HG03439 (cell line): ENCODE results near the gene DCK.
"Not testable (repeated sequence)": the region's sequence is repeated elsewhere in the genome, so short reads cannot be mapped to it uniquely, and the experiment has no call there.

Experiments
- ATAC-seq: cut with Tn5 transposase; IDR thresholded peaks from one replicate; pipeline ENCODE4 v1.9.1; 2021; ENCODE audit warnings: mild to moderate bottlenecking, moderate library complexity; ENCODE audit not compliant: unreplicated experiment

DCK gene

DNA sequence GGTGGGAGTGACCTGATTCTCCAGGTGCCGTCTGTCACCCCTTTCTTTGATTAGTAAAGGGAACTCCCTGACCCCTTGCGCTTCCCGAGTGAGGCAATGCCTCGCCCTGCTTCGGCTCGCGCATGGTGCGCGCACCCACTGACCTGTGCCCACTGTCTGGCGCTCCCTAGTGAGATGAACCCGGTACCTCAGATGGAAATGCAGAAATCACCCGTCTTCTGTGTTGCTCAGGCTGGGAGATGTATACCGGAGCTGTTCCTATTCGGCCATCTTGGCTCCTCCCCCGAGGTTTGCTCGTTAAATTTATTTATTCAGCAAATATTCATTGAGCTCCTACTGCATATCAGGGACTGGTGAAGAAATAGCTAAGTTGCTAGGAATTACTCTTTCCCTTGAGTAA lies 66.1 kb downstream of the DCK start:
- not testable (repeated sequence) for ATAC-seq

DNA sequence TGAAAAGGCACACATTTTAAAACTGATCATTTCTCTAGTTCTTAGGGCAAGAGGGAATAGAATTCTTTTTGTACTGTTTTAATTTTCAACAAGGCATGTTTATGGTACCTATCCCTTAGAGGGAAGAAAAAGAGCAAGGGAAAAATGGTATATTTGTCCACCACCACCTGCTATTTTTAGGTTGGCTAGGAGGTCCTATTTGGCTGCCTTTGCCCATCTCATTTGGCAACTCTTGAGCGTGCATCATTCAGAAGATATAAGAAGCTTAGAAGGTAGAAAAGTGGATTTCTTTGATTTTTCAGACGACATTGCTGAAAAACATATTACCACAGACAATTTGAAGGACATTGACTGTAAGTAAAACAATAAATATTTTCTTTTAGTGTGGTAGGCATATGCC lies 69.0 kb downstream of the DCK start:
- ATAC-seq = no peak

DNA sequence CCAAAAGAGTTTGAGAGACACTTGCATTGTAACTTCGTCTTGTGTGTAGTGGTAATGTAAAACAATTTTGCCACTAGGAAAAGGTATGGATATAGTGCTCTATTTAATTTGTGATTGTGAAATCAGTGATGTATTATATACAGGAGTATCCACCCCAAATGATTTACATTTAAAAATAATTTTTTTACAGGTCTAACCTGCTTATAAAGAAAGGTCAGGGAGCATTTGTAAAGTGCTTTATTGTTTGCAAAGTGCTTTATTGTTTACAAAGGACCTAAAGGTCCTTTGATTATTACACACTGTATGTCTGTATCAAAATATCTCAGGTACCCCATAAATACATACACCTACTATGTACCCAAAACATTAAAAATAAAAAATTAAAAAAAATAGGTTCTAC lies 70.3 kb downstream of the DCK start:
- no peak for ATAC-seq

DNA sequence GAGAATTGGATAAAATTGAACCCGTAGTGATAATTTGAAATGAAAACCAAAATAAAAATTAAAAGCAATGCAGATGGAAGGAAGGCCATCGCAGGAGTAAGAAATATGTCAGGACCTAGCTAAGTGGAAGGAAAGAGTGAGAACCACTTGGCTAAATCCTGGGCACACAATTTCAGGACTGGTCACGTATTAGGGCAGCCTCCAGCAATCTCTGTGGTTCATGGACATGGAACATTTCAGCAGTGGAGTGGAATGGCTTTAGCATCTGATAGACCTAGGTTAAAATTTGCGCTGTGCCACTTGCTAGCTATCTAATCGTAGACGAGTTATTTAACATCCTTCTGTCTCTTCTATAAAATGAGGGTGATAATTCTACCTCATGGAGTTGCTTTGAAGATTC lies 71.1 kb downstream of the DCK start:
- no peak for ATAC-seq

DNA sequence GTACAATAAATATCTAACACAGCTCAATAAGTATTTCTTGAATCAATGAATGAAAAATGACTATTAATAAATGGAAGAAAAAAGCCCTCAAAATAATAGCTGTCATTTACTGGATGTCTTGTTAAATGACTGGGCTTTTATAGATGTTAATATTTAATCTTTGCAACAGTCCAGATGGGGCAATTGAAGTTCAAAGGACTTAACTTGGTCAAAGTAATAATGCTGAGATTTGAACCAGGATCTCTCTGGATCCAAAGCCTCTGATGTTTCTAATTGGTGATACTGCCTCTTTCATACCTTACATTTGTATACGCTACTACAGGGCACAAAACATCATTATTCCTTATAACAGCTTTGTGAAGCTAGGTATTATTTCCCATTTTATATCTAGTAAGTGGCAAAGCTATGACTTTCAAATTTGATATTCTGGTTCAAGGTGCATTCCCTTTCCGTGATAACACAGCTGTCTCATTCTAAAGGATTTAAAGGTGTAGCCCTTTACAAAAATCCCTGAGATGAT lies 72.6 kb downstream of the DCK start:
- no peak for ATAC-seq

DNA sequence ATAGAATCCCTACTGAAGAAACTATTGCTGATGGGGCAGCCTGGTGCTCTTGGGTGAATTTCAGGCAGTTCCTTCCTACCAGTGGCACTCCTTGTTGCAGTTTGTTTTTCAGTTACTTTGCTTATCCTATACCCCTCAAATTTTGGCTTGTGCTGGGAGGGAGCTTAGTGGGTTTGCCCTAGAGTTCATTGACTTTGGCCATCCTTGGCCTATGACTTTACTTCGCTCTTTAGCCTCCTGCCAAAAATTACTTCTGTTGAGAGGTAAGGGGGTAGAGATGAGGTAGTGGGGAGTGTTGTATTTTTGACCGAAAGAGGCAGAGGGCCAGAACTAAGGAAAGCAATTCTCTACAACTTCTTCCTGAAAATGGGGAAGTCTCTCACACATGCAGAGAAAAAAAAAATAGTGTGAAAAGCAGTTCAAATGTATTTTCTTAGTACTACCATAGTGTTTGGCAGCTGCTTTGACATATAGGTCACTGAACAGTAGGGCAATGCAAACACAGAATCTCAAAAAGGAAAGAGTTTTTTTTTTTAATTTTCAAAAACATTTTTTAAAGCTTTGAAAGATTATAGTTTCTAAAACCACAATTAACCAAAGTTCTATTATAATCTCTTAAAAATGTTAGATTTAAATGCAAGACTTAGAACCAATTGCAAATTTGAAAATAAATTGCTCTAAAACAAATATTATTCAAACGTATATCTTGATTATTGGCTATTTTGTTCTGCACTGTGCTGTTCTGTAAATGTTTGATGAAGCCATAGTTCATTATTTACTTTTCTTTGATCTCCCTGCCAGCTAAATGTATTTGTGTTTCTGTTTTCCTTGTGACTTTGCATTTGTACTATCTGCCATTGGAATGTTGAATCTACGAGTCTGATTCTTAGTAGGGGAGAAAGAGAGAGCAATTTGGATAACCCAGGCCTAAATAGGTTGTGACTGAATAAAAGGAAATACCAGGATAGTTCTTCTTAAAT lies 73.6 kb downstream of the DCK start:
- no peak for ATAC-seq

DNA sequence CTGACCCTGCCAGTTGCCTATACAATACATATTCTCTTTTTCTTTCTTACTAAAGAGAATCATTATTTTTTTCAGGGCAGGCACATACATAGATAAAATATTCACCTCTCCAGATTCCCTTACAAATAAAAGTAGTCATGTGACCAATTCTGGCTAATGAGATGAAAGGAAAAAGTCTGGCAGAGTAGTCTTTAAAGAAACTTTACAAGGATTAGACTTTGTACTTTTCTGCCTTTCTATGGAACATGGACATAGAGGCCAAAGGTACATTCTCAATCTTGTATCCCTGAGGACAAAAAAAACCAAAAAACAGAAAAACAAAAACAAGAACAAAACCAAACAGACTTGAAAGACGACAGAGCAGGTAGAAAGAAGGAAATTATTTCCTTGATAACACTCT lies 75.6 kb downstream of the DCK start:
- no peak for ATAC-seq

DNA sequence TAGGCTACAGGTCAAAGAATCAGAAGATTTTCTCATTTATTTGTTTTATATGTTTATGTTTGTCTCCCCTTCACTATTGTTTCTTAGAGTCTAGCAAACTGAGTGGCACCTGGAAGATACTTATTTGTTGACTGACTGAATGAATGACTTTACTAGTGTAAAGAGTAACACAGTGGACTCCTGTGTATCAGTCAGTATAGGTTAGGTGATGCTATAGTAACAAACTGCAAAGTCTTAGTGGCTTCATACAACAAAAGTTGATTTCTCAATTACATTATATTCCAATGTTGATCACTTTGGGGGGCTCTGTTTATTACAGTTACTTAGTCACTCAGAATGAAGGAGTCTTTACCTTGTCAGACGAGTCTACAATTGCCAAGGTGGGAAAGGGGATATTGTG lies 76.6 kb downstream of the DCK start:
- no peak for ATAC-seq

DNA sequence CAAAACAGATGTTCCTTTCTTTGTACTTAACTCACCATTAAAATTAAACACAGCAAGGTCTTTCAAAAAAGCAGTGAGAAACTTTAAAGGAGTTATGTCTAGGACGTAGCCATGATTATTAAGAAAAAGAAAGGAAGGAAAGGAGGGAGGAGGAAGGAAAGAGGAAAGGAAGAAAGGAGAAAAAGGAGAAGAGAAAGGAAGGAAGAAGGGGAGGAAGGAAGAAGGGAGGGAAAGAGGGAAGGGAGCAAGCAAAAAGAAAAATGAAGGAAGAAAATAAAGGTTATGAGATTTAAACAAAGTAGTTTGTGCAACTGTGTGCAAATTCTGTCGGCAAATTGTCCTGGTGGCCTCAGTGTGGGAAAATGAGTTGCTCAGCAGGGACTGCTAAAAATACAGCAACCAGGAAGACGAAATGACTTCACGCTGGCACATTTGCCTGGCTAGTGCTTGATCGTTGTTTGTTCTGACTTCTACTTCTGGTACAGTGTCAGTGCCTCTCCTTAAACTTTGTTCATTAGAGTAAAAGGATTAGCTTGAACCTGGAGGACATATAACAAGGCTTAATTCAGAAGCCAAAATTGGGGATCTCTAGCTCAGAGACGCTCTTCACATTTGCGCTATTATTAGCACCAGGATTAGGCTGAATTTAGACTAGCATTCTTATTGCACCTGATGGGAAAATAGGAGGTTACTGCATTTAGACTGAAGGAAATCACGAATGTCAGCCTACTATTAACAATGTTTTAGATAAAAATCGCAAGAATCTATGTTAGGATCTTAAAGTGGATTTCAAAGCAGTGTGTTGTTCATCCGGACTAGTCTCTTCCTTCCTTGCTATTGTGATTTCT lies 81.2 kb downstream of the DCK start:
- no peak for ATAC-seq
